ENCODE results near the gene CENPM.

The CENPM gene

GRCh38 chr22:41947424-41948080 is 600 bp upstream of the CENPM start:
- H3K4me3 ChIP-seq (ENCODE audit: low read depth, low read length) = peak overlapping the region; percentile 86
- TF ChIP-seq MAX (IDR thresholded peaks at IDR 0.05; ENCODE audit: low read depth, low read length) (no peak), POLR2A (IDR thresholded peaks at IDR 0.05; ENCODE audit: extremely low read depth, insufficient read length) (no peak), MYC (IDR thresholded peaks at IDR 0.05; ENCODE audit: low read depth, low read length) (no peak), CTCF (IDR thresholded peaks at IDR 0.05; ENCODE audit: low read depth, low read length) (no peak)
- no peak for DNase-seq (ENCODE audit: low read depth)

- TF ChIP-seq MYC (IDR thresholded peaks at IDR 0.05; ENCODE audit: low read depth, low read length) (no peak), POLR2A (IDR thresholded peaks at IDR 0.05; ENCODE audit: extremely low read depth, insufficient read length) (no peak), MAX (IDR thresholded peaks at IDR 0.05; ENCODE audit: low read depth, low read length) (no peak), CTCF (IDR thresholded peaks at IDR 0.05; ENCODE audit: low read depth, low read length) (no peak)
- DNase-seq (ENCODE audit: low read depth) = no peak
- H3K4me3 ChIP-seq (ENCODE audit: low read depth, low read length) = no peak overlapping the region
Observed at GRCh38 chr22:41943661-41944209, 3.2 kb downstream of the CENPM start.

- TF ChIP-seq CTCF (IDR thresholded peaks at IDR 0.05; ENCODE audit: low read depth, low read length) (peak; percentile 59), MYC (IDR thresholded peaks at IDR 0.05; ENCODE audit: low read depth, low read length) (no peak), POLR2A (IDR thresholded peaks at IDR 0.05; ENCODE audit: extremely low read depth, insufficient read length) (no peak), MAX (IDR thresholded peaks at IDR 0.05; ENCODE audit: low read depth, low read length) (peak; percentile 56; the same call in 1 of the 2 replicates)
- H3K4me3 ChIP-seq (ENCODE audit: low read depth, low read length) = no peak overlapping the region
- peak; percentile 81 for DNase-seq (ENCODE audit: low read depth)
Observed at GRCh38 chr22:41940832-41941765, 5.9 kb downstream of the CENPM start.

- H3K4me3 ChIP-seq (ENCODE audit: low read depth, low read length) = no peak overlapping the region
- peak; percentile 64 for DNase-seq (ENCODE audit: low read depth)
Observed at GRCh38 chr22:41939981-41940831, 6.7 kb downstream of the CENPM start.

More at GRCh38 chr22:41939981-41940831, 6.7 kb downstream of the CENPM start:
- TF ChIP-seq MYC (IDR thresholded peaks at IDR 0.05; ENCODE audit: low read depth, low read length) = no peak
- TF ChIP-seq MAX (IDR thresholded peaks at IDR 0.05; ENCODE audit: low read depth, low read length) = no peak
- no peak for TF ChIP-seq CTCF (IDR thresholded peaks at IDR 0.05; ENCODE audit: low read depth, low read length)
- no peak for TF ChIP-seq POLR2A (IDR thresholded peaks at IDR 0.05; ENCODE audit: extremely low read depth, insufficient read length)
